Ishikawa (cell line): ENCODE measurements around the gene C15orf61.
A peak's percentile ranks its signal among the peaks of the same experiment; 100 is the strongest.

Experiments
- CEBPB ChIP-seq: IDR thresholded peaks from 2 replicates; pipeline ENCODE4 v1.6.1; 2012
- RAD21 ChIP-seq: IDR thresholded peaks from 2 replicates; pipeline ENCODE4 v1.6.1; 2012; ENCODE audit warnings: low read depth
- TAF1 ChIP-seq: IDR thresholded peaks from 2 replicates; pipeline ENCODE4 v1.6.1; 2012; ENCODE audit warnings: low read depth, mild to moderate bottlenecking
- TEAD4 ChIP-seq: IDR thresholded peaks from 2 replicates; pipeline ENCODE4 v1.6.1; 2012
- YY1 ChIP-seq: IDR thresholded peaks from 2 replicates; pipeline ENCODE4 v1.6.1; 2012; ENCODE audit warnings: low read depth

DNA sequence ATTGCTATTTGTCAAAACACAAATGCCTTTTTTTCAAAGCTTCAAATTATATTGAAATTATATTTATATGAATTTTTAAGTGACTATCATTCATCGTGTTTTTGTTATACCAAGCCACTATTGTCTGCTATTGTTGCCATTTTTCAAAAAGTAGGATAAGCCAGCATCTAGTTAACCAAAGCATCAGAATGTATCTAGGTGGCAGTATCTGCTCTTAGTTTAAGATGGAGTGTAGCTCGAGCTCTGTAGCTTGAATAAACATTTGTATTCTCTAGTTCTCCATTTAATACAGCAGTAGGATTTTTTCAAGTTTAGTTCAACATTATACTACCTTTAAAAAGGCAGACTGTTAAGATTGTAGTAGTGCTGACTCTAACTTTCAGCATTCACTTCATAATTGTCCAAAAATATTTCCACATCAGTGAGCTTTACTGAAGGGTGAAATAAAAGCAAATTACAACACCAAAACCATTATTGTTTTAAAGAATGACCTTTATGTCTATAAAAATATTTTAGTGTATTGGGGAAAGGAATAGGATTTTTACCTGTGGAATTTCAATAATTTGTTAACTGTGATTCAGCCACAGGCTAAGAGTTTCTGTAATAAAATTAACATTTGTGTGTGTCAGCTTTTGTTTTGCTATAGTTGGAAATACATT is 19.6 kb upstream of the C15orf61 start:
- TF ChIP-seq TAF1, result no peak
- no peak for TF ChIP-seq CEBPB
- no peak for TF ChIP-seq TEAD4
- peak; percentile 40 for TF ChIP-seq RAD21
- TF ChIP-seq YY1, result no peak
